ENCODE data around the gene ZNF407.

DNA sequence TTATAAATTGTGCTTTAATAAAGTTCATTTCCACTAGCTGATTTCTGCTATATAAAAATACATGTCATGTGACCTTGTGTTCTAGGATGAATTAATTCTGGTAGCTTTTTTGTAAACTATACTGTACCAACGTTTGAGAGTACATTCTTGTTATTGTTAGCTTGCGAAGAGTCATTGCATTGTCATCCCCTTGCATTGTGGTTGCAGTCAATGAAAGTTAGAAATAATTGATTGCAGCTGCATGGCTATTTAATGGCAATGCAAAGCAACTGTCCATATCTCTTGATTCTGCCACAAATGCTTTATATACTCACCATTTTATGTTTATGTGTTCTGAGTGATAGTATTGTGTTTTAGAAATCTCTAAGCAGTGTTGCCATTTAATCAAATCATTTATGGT lies 91.6 kb downstream of the ZNF407 start:
- TF ChIP-seq, protein P1, sequence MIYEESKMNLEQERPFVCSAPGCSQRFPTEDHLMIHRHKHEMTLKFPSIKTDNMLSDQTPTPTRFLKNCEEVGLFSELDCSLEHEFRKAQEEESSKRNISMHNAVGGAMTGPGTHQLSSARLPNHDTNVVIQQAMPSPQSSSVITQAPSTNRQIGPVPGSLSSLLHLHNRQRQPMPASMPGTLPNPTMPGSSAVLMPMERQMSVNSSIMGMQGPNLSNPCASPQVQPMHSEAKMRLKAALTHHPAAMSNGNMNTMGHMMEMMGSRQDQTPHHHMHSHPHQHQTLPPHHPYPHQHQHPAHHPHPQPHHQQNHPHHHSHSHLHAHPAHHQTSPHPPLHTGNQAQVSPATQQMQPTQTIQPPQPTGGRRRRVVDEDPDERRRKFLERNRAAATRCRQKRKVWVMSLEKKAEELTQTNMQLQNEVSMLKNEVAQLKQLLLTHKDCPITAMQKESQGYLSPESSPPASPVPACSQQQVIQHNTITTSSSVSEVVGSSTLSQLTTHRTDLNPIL (CRISPR knock-in tag; IDR thresholded peaks at IDR 0.05; ENCODE audit: low read depth): no peak
- TF ChIP-seq ZNF8 (CRISPR knock-in tag; IDR thresholded peaks at IDR 0.05) (no peak), RARB (CRISPR knock-in tag; IDR thresholded peaks at IDR 0.05) (no peak), ZNF565 (CRISPR knock-in tag; conservative IDR thresholded peaks at IDR 0.05; ENCODE audit: low read depth) (no peak)
